H9 (cell line): Measurements from ENCODE around the gene SGCE. TPM values are rescaled to one million over a fixed set of nuclear protein-coding genes. Genes with fewer than 3 reads are reported as not detected.

Experiments used
- DNase-seq: peaks from one replicate; pipeline ENCODE4 v3.0.0-alpha.2; 2017
- H2AFZ ChIP-seq: one replicate; pipeline ENCODE4 v1.6.1; 2013; ENCODE audit warnings: mild to moderate bottlenecking, low read length, control low read depth, moderate library complexity
- H2AK5ac ChIP-seq: 2 replicates; pipeline ENCODE4 v1.6.1; 2013; ENCODE audit warnings: low read length, control low read depth, mixed read lengths; ENCODE audit not compliant: insufficient read length
- H2BK120ac ChIP-seq: one replicate; pipeline ENCODE4 v1.6.1; 2013; ENCODE audit warnings: low read depth, mild to moderate bottlenecking, low read length, control low read depth, inconsistent platforms; ENCODE audit not compliant: poor library complexity, severe bottlenecking
- H2BK12ac ChIP-seq: 2 replicates; pipeline ENCODE4 v1.6.1; 2013; ENCODE audit warnings: low read length, control low read depth, mixed read lengths, low read depth; ENCODE audit not compliant: insufficient read length
- H2BK15ac ChIP-seq: 2 replicates; pipeline ENCODE4 v1.6.1; 2013; ENCODE audit warnings: low read depth, low read length, control low read depth
- H2BK20ac ChIP-seq: one replicate; pipeline ENCODE4 v1.6.1; 2013; ENCODE audit warnings: low read depth, mild to moderate bottlenecking, low read length, control low read depth, inconsistent platforms; ENCODE audit not compliant: poor library complexity, severe bottlenecking
- H2BK5ac ChIP-seq: 2 replicates; pipeline ENCODE4 v1.6.1; 2013; ENCODE audit warnings: low read length, control low read depth, mixed read lengths; ENCODE audit not compliant: insufficient read length
- H3K14ac ChIP-seq: 2 replicates; pipeline ENCODE4 v1.6.1; 2013; ENCODE audit warnings: low read length, control low read depth; ENCODE audit not compliant: insufficient read depth
- H3K18ac ChIP-seq: 2 replicates; pipeline ENCODE4 v1.6.1; 2013; ENCODE audit warnings: low read depth, mild to moderate bottlenecking, mixed read lengths, low read length, control low read depth; ENCODE audit not compliant: insufficient read length
- H3K23ac ChIP-seq: 2 replicates; pipeline ENCODE4 v1.6.1; 2013; ENCODE audit warnings: low read length, control low read depth, mixed read lengths, low read depth; ENCODE audit not compliant: insufficient read length
- H3K23me2 ChIP-seq: 2 replicates; pipeline ENCODE4 v1.6.1; 2013; ENCODE audit warnings: low read depth, mild to moderate bottlenecking, mixed read lengths, low read length, control low read depth; ENCODE audit not compliant: insufficient read length, poor library complexity, severe bottlenecking
- H3K27ac ChIP-seq: 2 replicates; pipeline ENCODE4 v1.5.1; 2013; ENCODE audit warnings: low read length, control low read depth, mixed read lengths, low read depth; ENCODE audit not compliant: insufficient read length
- H3K27me3 ChIP-seq: 2 replicates; pipeline ENCODE4 v1.6.1; 2013; ENCODE audit warnings: low read length, control low read depth, inconsistent platforms; ENCODE audit not compliant: insufficient read depth
- H3K4ac ChIP-seq: 2 replicates; pipeline ENCODE4 v1.6.1; 2013; ENCODE audit warnings: low read depth, mild to moderate bottlenecking, control low read depth, inconsistent platforms, low read length, moderate library complexity
- H3K4me1 ChIP-seq: 2 replicates; pipeline ENCODE4 v1.6.1; 2013; ENCODE audit warnings: low read length, control low read depth, inconsistent platforms; ENCODE audit not compliant: insufficient read depth
- H3K4me2 ChIP-seq: 2 replicates; pipeline ENCODE4 v1.6.1; 2013; ENCODE audit warnings: low read length, control low read depth, mixed read lengths; ENCODE audit not compliant: insufficient read length, insufficient read depth
- H3K56ac ChIP-seq: 2 replicates; pipeline ENCODE4 v1.6.1; 2013; ENCODE audit warnings: low read depth, mild to moderate bottlenecking, mixed read lengths, low read length, control low read depth; ENCODE audit not compliant: insufficient read length
- H3K79me1 ChIP-seq: 2 replicates; pipeline ENCODE4 v1.6.1; 2013; ENCODE audit warnings: low read depth, mild to moderate bottlenecking, moderate library complexity, low read length, control low read depth, inconsistent platforms; ENCODE audit not compliant: insufficient read depth, poor library complexity, severe bottlenecking
- H3K79me2 ChIP-seq: 2 replicates; pipeline ENCODE4 v1.6.1; 2013; ENCODE audit warnings: low read length, control low read depth, inconsistent platforms; ENCODE audit not compliant: insufficient read depth
- H3K9ac ChIP-seq: 2 replicates; pipeline ENCODE4 v1.6.1; 2013; ENCODE audit warnings: low read length, control low read depth, mixed read lengths; ENCODE audit not compliant: insufficient read length; ENCODE audit errors: extremely low read depth
- H3K9me3 ChIP-seq: one replicate; pipeline ENCODE4 v1.6.1; 2013; ENCODE audit warnings: low read depth, low read length, inconsistent platforms; ENCODE audit not compliant: control insufficient read depth
- H3T11ph ChIP-seq: one replicate; pipeline ENCODE4 v1.6.1; 2013; ENCODE audit warnings: mild to moderate bottlenecking, low read length, control low read depth, inconsistent platforms
- H4K20me1 ChIP-seq: one replicate; pipeline ENCODE4 v1.6.1; 2013; ENCODE audit not compliant: control insufficient read depth, insufficient read length, insufficient read depth
- H4K5ac ChIP-seq: 2 replicates; pipeline ENCODE4 v1.6.1; 2013; ENCODE audit warnings: low read depth, mild to moderate bottlenecking, mixed read lengths, low read length, control low read depth; ENCODE audit not compliant: insufficient read length
- H4K8ac ChIP-seq: replicated peaks from 2 replicates; pipeline ENCODE4 v1.6.1; 2013; ENCODE audit warnings: low read length, control low read depth, mixed read lengths, low read depth; ENCODE audit not compliant: insufficient read length
- H4K91ac ChIP-seq: 2 replicates; pipeline ENCODE4 v1.6.1; 2013; ENCODE audit warnings: low read depth, mild to moderate bottlenecking, moderate library complexity, mixed read lengths, low read length, control low read depth; ENCODE audit not compliant: insufficient read length
- H3K27ac Mint-ChIP-seq, 3 experiments: 2 replicates in 2 of 3; 3 replicates in 1 of 3; pipeline ENCODE4 v1.8.0; 2020 to 2021; ENCODE audit warnings: mixed read lengths in 3 of 3, mild to moderate bottlenecking in 1 of 3, moderate library complexity in 1 of 3
- H3K27me3 Mint-ChIP-seq: 2 replicates; pipeline ENCODE4 v1.8.0; 2021; ENCODE audit warnings: low read depth, mild to moderate bottlenecking, moderate library complexity, mixed read lengths
- H3K36me3 Mint-ChIP-seq, 3 experiments: 2 replicates in 2 of 3; 3 replicates in 1 of 3; pipeline ENCODE4 v1.8.0; 2020 to 2021; ENCODE audit warnings: low read depth in 3 of 3, mixed read lengths in 3 of 3; ENCODE audit not compliant: insufficient read depth in 1 of 3
- H3K4me1 Mint-ChIP-seq, 2 experiments: 2 replicates each; pipeline ENCODE4 v1.8.0; 2020; ENCODE audit warnings: mixed read lengths in 2 of 2
- H3K4me3 Mint-ChIP-seq, 2 experiments: 2 replicates in 1 of 2; 3 replicates in 1 of 2; pipeline ENCODE4 v1.8.0; 2020 to 2021; ENCODE audit warnings: mild to moderate bottlenecking in 2 of 2, mixed read lengths in 2 of 2, moderate library complexity in 1 of 2
- H3K9me3 Mint-ChIP-seq, 2 experiments: 2 replicates in 1 of 2; 3 replicates in 1 of 2; pipeline ENCODE4 v1.8.0; 2020; ENCODE audit warnings: mild to moderate bottlenecking in 2 of 2, mixed read lengths in 2 of 2, moderate library complexity in 1 of 2
- WGBS: extraction: QIAGEN DNeasy Blood & Tissue Kit; methylation state at CpG from one replicate; pipeline ENCODE4 v1.1.7; 2013; ENCODE audit warnings: missing lambda C conversion rate, low lambda C conversion rate, mixed read lengths; ENCODE audit not compliant: insufficient read length; ENCODE audit errors: extremely low coverage; 5-methylcytosine and 5-hydroxymethylcytosine counted together
- total RNA-seq: library from RNA; stranded (reverse); gene quantifications from 2 replicates; pipeline ENCODE4 v1.2.1, GENCODE V29; 2021
- TF ChIP-seq, protein P1 (sequence below): fragments of 200-600 bp; sonication (generic); conservative IDR thresholded peaks from 3 replicates; pipeline ENCODE4 v1.8.0; 2021; ENCODE audit warnings: antibody characterized with exemption, mild to moderate bottlenecking

The SGCE gene
- total RNA-seq, 1 experiment from 2014 or later = 30.5 TPM

DNA sequence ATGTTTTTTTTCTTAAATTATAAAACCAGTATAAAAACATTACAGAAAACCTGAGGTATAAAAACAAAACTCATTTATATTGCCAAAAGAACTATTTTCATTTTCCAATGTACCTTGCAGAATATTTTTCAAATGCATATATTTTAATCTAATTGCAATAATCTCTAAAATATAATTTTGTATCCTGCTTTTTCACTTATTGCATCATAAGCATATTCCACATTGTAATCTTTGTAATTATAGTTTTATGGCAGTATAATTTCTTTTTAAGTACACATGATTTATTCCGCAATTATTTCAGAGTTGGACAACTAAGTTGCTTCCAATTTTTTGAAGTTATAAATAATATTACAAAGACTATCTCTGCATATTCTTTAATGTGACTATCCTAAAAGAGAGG lies 43.7 kb downstream of the SGCE start:
- Histone ChIP-seq H4K91ac (no peak overlapping the region), H4K5ac (no peak overlapping the region), H3K18ac (no peak overlapping the region), H4K20me1 (no peaks in the 10 kb centered on the region), H3K27me3 (no peaks in the 10 kb centered on the region), H3K4ac (no peak overlapping the region), H2BK20ac (no peak overlapping the region), H2BK120ac (no peak overlapping the region), H2AK5ac (no peak overlapping the region), H3K56ac (no peak overlapping the region), H2BK5ac (no peak overlapping the region), H3K79me2 (no peaks in the 10 kb centered on the region), H2AFZ (no peak overlapping the region), H3K23me2 (no peaks in the 10 kb centered on the region), H3K27ac (no peak overlapping the region), H3K9me3 (no peaks in the 10 kb centered on the region), H3K4me1 (no peaks in the 10 kb centered on the region), H3K79me1 (no peaks in the 10 kb centered on the region), H3K4me2 (no peak overlapping the region), H2BK15ac (no peak overlapping the region), H2BK12ac (no peak overlapping the region), H4K8ac (no peak overlapping the region), H3K9ac (no peak overlapping the region), H3K23ac (no peak overlapping the region), H3T11ph (no peak overlapping the region), H3K14ac (no peak overlapping the region)
- no peak overlapping the region for H3K27ac Mint-ChIP-seq
- no peaks in the 10 kb centered on the region for H3K4me1 Mint-ChIP-seq
- TF ChIP-seq, protein P1, sequence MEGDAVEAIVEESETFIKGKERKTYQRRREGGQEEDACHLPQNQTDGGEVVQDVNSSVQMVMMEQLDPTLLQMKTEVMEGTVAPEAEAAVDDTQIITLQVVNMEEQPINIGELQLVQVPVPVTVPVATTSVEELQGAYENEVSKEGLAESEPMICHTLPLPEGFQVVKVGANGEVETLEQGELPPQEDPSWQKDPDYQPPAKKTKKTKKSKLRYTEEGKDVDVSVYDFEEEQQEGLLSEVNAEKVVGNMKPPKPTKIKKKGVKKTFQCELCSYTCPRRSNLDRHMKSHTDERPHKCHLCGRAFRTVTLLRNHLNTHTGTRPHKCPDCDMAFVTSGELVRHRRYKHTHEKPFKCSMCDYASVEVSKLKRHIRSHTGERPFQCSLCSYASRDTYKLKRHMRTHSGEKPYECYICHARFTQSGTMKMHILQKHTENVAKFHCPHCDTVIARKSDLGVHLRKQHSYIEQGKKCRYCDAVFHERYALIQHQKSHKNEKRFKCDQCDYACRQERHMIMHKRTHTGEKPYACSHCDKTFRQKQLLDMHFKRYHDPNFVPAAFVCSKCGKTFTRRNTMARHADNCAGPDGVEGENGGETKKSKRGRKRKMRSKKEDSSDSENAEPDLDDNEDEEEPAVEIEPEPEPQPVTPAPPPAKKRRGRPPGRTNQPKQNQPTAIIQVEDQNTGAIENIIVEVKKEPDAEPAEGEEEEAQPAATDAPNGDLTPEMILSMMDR = no peak
- H3K9me3 Mint-ChIP-seq = peaks cover 0 to under 1% of the 10 kb centered on the region in 2 experiments; a peak in 1 of 5 replicates
- no peak overlapping the region for H3K4me3 Mint-ChIP-seq
- DNase-seq = no peak
- WGBS = no CpG with 5 or more reads among the region's 1 CpG
- no peaks in the 10 kb centered on the region for H3K27me3 Mint-ChIP-seq
- H3K36me3 Mint-ChIP-seq = peaks cover under 1 to 4% (median 1%) of the 10 kb centered on the region in 3 experiments; a peak in 4 of 7 replicates
